Brain pericyte (primary cell): ENCODE measurements around the gene KLF13.

Experiments
- DNase-seq: peaks from one replicate; pipeline ENCODE4 v3.0.0-alpha.2; 2012; ENCODE audit warnings: low read depth, low spot score

The KLF13 gene

DNA sequence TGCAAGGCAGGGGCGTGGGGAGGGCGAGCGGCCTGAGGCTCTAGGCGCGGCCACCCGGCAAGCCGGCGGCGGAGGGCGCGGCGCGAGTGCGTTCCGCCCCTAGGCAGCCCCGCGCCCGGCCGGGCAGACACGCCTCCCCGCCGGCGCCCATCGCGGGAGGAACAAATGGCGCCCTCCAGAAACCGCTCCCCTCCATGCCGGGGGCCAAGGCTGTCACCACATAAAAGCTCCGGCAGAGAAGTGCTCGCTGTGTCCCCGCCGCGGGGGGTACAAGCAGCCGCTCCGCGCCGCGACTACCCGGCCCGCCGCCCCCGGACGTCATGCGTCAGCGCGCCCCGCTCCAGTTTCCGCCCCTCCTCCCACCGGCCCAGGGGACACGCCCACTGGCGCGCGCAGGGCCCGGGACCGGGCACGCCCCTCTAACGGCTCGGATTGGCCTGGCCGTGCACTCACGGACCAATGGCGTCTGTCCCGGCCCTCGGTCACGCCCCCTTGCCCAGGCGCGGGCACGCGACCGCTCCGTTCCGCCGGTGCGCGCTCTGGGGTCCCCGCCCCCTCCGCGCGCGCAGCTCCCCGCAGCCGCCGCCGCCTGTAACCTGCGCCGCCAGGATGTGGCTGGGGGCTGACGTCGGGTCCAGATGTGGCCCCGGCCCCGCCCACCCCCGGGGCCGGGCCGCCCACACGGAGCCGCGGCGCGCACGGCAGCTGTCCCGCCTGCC lies at the start of gene KLF13:
Gene KLF13, plus strand, starts transcription at position 680 of the 719 bp plus-strand sequence. CDS start 378 bp downstream, outside the sequence.
- DNase-seq: peak; percentile 96

DNA sequence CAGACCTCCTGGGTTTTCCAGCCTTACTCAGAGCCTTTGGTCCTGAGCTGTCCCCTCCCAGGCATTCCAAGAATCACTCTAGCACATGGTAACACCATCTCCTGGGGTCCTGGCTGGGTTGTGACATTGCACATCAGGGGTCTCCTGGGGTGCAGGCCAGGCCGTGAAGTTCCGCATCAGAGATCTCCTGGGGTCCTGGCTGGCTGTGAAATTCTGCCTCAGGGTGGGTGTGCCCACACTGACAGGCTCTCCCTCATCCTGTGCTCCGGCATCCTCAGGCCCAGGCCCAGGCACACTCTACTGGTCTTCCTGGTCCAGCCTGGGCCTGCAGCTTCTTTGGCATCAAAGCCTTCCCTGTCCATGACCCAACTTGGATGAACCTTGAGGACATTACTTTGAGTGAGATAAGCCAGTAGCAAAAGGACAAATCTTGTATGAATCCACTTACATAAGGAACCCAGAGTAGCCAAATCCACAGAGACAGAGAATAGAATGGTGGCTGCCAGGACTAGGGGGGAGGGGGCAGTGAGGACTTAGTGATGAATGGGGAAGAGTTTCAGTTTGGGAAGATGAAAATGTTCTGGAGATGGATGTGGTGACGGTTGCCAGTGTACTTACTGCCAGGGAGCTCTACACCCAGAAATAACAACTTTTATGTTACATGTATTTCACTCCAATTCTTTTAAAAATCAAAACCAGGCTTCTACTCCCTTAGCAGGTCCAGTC lies 49.1 kb upstream of the KLF13 start:
- no peak for DNase-seq

GRCh38 chr15:31278061-31278445 lies 48.6 kb upstream of the KLF13 start:
- DNase-seq: no peak

- DNase-seq: no peak
These were observed 48.0 kb upstream of the KLF13 start for GRCh38 chr15:31278544-31279220.

GRCh38 chr15:31279221-31280045 lies 47.2 kb upstream of the KLF13 start:
- no peak for DNase-seq

GRCh38 chr15:31280046-31280830 lies 46.4 kb upstream of the KLF13 start:
- DNase-seq: no peak

DNA sequence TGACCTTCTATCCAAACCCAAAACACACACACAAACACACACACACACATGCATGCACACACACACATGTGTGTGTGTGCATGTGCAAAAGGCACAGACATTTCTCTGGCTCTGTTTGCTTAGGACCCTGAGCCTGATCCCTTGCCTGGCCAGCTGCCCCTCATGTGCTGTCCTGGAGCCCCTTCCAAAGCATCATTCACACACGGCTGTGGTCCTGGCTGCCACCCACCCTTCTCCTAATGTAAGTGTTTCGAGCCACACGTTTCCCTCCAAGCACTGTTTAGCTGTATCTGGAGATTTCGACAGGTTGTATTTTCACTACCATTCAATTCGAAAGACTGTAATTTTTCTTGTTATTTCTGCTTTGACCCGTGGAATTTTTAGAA lies 45.8 kb upstream of the KLF13 start:
- no peak for DNase-seq

DNA sequence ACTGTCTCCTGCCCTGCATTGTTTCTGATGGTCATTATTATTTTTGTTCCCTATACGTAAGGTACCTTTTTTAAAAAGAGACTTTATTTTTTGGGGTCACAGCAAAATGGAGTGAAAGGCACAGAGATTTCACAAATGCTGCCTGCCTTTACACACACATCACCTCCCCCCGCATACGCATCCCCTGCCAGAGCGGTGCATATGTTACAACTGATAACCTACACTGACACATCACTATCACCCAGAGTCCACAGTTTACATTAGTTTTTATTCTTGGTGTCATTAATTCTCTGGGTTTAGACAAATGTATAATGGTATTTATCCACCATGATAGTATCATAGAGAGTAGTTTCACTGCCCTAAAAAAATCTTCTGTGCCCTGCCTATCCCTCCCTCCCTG lies 43.6 kb upstream of the KLF13 start:
- no peak for DNase-seq

DNA sequence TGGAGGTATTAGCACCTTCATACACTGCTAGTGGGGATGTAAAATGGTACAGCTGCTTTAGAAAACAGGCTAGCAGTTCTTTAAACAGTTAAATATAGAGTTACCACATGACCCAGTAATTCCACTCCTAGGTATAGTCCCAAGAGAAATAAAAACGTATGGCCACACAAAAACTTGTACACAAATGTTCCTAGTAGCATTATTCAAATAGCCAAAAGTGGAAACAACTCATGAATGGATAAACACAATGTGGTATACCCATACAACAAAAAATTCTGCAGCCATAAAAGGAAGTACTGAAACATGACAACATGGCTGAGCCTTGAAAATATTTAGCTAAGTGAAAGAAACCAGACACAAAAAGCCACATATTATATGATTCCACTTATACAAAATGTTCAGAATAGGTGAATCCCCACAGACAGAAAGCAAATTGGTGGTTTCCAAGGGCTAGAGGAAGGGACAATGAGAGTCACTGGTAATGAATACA lies 40.8 kb upstream of the KLF13 start:
- DNase-seq: no peak

- no peak for DNase-seq
These were observed 35.5 kb upstream of the KLF13 start for GRCh38 chr15:31291048-31291578.

GRCh38 chr15:31292391-31293015 lies 34.1 kb upstream of the KLF13 start:
- DNase-seq: no peak

DNA sequence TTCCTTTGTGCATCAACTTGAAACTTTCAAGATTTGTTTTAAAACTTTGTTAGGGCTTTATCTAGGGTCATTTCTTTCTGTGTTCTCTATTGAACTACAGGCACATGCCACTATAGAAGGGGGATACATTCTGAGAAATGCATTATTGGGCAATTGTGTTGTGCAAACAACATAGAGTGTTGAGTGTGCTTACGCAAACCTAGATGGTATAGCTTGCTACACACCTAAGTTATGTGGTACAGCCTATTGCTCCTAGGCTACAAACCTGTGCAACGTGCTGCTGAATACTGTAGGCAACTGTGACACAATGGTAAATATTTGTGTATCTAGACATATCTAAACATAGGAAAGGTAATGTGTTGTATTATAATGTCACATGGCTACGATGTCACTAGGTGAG lies 33.0 kb upstream of the KLF13 start:
- no peak for DNase-seq

- DNase-seq: no peak
These were observed 32.6 kb upstream of the KLF13 start for GRCh38 chr15:31294067-31294466.

GRCh38 chr15:31295658-31296057 lies 31.0 kb upstream of the KLF13 start:
- DNase-seq: no peak

DNA sequence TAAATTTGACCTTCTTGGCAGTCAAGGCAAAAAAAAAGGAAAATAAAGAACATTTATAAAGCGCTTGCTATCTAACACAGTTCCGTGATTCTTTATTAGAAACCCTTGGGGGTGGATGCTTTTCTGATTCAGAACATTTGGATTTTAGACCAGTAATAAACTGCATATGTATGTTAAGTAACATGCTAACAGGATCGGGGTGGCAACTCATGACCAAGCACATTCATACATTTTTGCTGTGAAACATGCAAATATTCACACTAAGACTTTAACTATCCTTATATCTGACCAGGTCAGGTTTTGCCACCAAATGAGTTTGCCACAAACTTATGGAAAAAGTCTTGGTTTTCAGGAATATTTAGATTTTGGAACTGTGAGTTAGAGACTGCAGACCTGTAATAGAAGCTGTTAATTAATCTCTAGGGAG lies 30.4 kb upstream of the KLF13 start:
- DNase-seq: no peak

DNA sequence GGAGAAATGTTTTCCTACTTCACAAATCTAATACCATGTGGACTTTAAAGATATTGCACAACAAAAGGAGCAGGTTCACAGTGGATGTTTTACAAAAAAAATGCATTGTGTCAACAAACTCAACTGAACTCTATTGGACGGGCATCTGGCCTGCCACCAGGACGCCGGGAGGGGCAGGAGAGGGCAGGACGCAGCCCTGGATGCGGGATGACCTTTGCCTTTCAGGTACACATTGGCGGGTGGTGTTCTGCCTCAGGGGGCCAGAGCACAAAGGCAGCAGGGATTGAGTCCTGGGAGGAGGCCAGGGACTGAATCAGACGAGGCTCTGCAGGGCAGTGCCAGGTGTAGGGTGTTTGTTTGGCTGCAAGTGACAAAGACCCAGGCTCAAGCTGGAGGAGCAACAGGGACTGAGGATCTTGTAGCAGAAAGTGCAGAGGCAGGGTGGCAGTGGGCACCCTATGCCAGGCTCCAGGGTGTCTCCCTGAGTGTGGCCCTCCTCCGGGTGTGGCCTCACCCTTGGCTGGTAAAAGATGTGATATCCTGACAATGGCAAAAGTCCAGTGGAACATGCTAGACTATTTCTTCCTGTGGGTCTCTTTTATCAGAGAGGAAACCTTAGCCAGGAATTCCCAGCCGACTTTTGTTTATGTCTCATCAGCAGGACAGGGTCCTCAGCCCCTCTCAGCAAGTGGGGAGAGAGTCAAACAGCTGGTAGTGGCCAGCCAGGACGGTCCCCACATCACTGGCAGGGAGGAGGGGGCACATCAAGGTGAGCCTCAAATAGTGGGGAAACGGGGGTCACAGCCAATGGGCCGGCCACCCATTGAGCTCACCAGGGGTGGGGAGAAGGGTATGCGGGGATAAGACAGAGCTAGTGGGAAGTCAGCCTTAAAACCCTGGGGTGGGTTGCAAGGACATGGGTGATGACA lies 29.7 kb upstream of the KLF13 start:
- DNase-seq: no peak

GRCh38 chr15:31297575-31298456 lies 28.8 kb upstream of the KLF13 start:
- DNase-seq: no peak

GRCh38 chr15:31298707-31299172 lies 27.9 kb upstream of the KLF13 start:
- no peak for DNase-seq
